Measurements from ENCODE around the gene GSTO2. TPM values are rescaled to one million over a fixed set of nuclear protein-coding genes. Genes with fewer than 3 reads are reported as not detected.

Gene GSTO2
- total RNA-seq, 2 donors from 2014 or later = 12.8 to 18.9 TPM

DNA sequence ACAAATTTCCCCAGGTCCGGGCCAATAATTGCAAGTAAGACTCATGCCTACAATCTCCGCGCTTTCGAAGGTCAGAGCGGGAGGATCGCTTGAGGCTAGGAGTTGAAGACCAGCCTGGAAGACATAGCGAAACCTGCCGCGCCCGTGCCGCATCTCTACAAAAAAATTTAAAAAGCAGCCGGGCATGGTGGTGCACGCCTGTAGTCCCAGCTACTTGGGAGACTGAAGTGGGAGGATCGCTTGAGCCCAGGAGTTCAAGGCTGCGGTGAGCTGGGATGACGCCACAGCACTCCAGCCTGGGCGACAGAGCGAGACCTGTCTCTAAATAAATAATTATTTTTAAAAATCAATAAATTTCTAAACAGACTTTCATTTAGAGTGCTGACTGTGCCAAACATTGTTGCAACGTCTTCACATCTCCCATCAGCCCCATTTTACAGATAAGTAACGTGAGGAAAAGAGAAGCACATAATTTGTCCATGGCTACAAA lies 36.3 kb upstream of the GSTO2 start:
- Histone ChIP-seq H3K4me1 (no peaks in the 10 kb centered on the region), H3K36me3 (no peaks in the 10 kb centered on the region), H3K9ac (ENCODE audit: low read depth in 2 of 2, low read length in 2 of 2) (peak overlapping the region in 1 of 2 donors; percentile 86), H3K9me3 (no peaks in the 10 kb centered on the region), H3K4me3 (peak overlapping the region; percentile 63), H3K27me3 (no peaks in the 10 kb centered on the region), H3K27ac (no peak overlapping the region)
- no peak for DNase-seq
- intact Hi-C loops (cut with DNase I) = no loop called here
- TF ChIP-seq, protein P1, sequence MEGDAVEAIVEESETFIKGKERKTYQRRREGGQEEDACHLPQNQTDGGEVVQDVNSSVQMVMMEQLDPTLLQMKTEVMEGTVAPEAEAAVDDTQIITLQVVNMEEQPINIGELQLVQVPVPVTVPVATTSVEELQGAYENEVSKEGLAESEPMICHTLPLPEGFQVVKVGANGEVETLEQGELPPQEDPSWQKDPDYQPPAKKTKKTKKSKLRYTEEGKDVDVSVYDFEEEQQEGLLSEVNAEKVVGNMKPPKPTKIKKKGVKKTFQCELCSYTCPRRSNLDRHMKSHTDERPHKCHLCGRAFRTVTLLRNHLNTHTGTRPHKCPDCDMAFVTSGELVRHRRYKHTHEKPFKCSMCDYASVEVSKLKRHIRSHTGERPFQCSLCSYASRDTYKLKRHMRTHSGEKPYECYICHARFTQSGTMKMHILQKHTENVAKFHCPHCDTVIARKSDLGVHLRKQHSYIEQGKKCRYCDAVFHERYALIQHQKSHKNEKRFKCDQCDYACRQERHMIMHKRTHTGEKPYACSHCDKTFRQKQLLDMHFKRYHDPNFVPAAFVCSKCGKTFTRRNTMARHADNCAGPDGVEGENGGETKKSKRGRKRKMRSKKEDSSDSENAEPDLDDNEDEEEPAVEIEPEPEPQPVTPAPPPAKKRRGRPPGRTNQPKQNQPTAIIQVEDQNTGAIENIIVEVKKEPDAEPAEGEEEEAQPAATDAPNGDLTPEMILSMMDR (IDR thresholded peaks at IDR 0.05) = no peak

DNA sequence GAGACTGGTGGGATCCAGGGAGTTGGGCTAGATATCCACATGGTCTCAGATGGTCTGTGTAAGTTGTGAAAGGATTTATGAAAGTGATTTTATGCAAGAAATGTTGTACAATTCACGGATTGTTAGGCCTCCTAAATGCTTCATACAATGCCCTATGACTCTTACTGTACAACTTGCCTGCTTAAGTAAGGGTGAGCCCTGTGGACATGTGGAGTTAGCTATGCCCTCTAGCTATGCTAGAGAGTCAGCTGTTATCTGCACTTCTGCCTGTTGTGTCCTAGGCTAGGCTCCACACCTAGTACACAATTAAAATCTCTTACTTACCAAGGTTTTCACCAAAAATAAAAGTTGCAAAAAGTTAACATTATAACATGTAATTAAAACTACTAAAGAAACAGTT lies 35.2 kb upstream of the GSTO2 start:
- TF ChIP-seq, protein P1 (IDR thresholded peaks at IDR 0.05) = no peak
- Histone ChIP-seq H3K36me3 (no peaks in the 10 kb centered on the region), H3K27me3 (no peaks in the 10 kb centered on the region), H3K27ac (no peak overlapping the region), H3K4me1 (no peaks in the 10 kb centered on the region), H3K9ac (ENCODE audit: low read depth in 2 of 2, low read length in 2 of 2) (no peak overlapping the region), H3K9me3 (no peaks in the 10 kb centered on the region), H3K4me3 (no peak overlapping the region)
- intact Hi-C loops (cut with DNase I) = no loop called here
- DNase-seq = no peak

DNA sequence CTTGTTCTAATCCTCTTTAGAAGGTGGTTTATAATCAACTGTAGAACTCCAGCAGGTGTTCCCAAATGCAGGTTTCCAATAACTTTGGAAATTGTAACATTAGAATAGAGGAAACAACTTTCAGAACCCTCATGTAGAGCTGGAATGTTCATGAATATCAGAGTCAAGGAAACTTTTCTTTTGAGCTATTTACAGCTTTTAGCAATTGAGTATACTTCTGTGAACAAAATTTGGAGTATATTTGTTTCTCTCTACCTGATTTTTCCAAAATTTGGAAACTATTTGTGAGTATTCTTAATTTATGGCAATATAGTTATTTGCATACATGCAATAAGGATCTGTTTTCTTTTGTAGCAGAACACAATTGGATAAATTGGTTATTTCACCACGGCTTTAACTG lies 34.0 kb upstream of the GSTO2 start:
- DNase-seq = no peak
- Histone ChIP-seq H3K9ac (ENCODE audit: low read depth in 2 of 2, low read length in 2 of 2) (no peak overlapping the region), H3K4me3 (no peak overlapping the region), H3K9me3 (no peaks in the 10 kb centered on the region), H3K36me3 (no peaks in the 10 kb centered on the region), H3K27me3 (no peaks in the 10 kb centered on the region), H3K4me1 (no peaks in the 10 kb centered on the region), H3K27ac (no peak overlapping the region)
- intact Hi-C loops (cut with DNase I) = no loop called here
- TF ChIP-seq, protein P1 (IDR thresholded peaks at IDR 0.05) = no peak

DNA sequence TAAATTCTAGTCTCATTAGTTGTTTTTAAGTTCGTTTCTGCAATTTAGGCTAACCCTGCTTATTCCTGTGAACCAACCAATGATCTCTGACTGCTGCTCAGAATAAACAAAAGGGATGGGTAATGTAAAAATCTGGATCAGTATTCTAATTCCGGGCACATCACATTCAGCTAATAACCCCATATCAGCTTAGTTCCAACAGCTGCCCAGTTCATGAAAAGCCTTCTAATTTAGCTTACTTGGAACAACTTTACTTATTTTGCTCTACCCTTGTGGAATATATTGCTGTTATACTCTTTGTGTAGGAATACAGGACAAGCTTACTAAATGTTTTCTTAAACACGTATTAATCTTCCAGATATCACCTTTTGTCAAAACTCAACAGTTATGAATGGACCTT lies 33.2 kb upstream of the GSTO2 start:
- Histone ChIP-seq H3K9me3 (no peaks in the 10 kb centered on the region), H3K9ac (ENCODE audit: low read depth in 2 of 2, low read length in 2 of 2) (no peak overlapping the region), H3K27ac (no peak overlapping the region), H3K27me3 (no peaks in the 10 kb centered on the region), H3K4me1 (no peaks in the 10 kb centered on the region), H3K4me3 (no peak overlapping the region), H3K36me3 (no peaks in the 10 kb centered on the region)
- no peak for DNase-seq
- intact Hi-C loops (cut with DNase I) = no loop called here
- TF ChIP-seq, protein P1 (IDR thresholded peaks at IDR 0.05) = no peak

DNA sequence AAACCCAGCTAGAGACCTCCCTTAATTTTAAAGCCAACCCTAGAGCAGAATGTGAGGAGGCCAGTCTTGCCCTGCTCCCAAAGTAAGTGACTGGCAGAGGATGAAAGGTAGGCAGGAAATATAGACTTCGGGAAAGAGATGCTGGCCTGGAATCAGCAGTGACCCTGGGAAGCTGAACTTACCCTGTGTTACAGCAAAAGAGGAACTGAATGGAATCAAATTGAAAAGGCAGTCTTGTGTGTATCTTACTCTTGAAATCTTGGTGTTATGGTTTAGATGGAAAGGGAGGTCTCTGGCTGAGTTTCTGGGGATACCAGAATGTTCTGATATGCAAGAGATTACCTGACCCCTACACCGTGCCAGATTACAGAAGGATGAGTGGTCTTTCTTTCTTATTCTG lies 28.9 kb upstream of the GSTO2 start:
- H3K36me3 ChIP-seq = no peaks in the 10 kb centered on the region
- intact Hi-C loops (cut with DNase I) = no loop called here
- DNase-seq = no peak
- no peaks in the 10 kb centered on the region for H3K27me3 ChIP-seq
- H3K9ac ChIP-seq (ENCODE audit: low read depth in 2 of 2, low read length in 2 of 2) = no peak overlapping the region
- TF ChIP-seq, protein P1 (IDR thresholded peaks at IDR 0.05) = no peak
- no peaks in the 10 kb centered on the region for H3K4me1 ChIP-seq
- H3K9me3 ChIP-seq = no peaks in the 10 kb centered on the region
- H3K4me3 ChIP-seq = no peak overlapping the region
- H3K27ac ChIP-seq = no peak overlapping the region
